ENCODE results near the gene CTNNA2.

DNA sequence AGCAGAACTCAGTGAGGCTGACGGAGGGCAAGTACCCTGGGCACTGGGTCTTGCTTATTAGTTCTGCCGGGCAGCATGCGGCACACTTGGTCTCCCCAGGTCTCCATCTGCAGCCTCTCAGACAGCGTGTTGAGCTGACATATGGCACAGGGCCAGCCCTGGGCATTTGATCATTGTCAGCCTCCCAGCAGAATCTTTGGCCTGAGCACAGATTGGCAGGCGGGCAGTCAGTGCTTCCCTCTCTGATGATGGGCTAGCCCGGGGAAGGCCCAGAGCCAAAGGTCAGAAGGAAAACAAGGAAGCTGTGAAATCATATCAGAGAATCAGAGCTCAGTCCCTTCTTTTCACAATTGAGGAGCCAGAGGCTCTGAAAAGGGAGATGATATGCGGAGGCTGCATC, 941.8 kb downstream of the CTNNA2 start:
- TF ChIP-seq GATA3 (IDR thresholded peaks at IDR 0.05; ENCODE audit: low read depth, low read length) (no peak), GATA2 (IDR thresholded peaks at IDR 0.05; ENCODE audit: low read depth, low read length) (peak; percentile 77)

Data from SH-SY5Y (cell line).